T-cell (primary cell): ENCODE results near the gene CELF4. TPM values are rescaled to one million over a fixed set of nuclear protein-coding genes. Genes with fewer than 3 reads are reported as not detected.

Experiments used
- ATAC-seq, 4 experiments: fragments of 200-7000 bp in 3 of 4; fragments of 150-1000 bp in 1 of 4; cut with Tn5 transposase; replicated peaks in 1 of 4; 1 replicate in 3 of 4; 2 replicates in 1 of 4; pipeline ENCODE4 v1.10.0; 2021; ENCODE audit warnings: moderate library complexity in 3 of 4, mild to moderate bottlenecking in 2 of 4, moderate number of reproducible peaks in 1 of 4
- CTCF ChIA-PET, 2 donors: fragments of 300-600 bp; sonication (Branson Sonifier 250); formaldehyde crosslinking; loops; one replicate each; lab custom pipeline; 2022; ENCODE audit warnings: antibody characterized with exemption in 2 of 2; lab: Charles Lee
- POLR2A ChIA-PET, 2 donors: fragments of 300-600 bp; sonication (Branson Sonifier 250); formaldehyde crosslinking; loops; one replicate each; lab custom pipeline; 2022; ENCODE audit warnings: antibody characterized with exemption in 2 of 2; lab: Charles Lee
- DNase-seq, 35 experiments: peaks; one replicate each; pipeline versions ENCODE4 v3.0.0 to v3.0.0-alpha.2; 2013 to 2023
- H3K27ac ChIP-seq: one replicate; pipeline ENCODE4 v1.5.1; 2013; ENCODE audit warnings: low read length
- H3K27me3 ChIP-seq, 2 experiments: replicated peaks in 1 of 2; 1 replicate in 1 of 2; 2 replicates in 1 of 2; pipeline versions ENCODE4 v1.6.1 to v1.7.0; 2013; ENCODE audit warnings: low read length in 1 of 2, mixed read lengths in 1 of 2; ENCODE audit not compliant: control insufficient read depth in 2 of 2, insufficient read depth in 2 of 2; ENCODE audit errors: extremely low read depth in 1 of 2
- H3K36me3 ChIP-seq, 2 donors: 1 replicate in 1 of 2; 2 replicates in 1 of 2; pipeline versions ENCODE4 v1.6.1 to v1.7.0; 2013; ENCODE audit warnings: low read length in 1 of 2; ENCODE audit not compliant: control insufficient read depth in 2 of 2, insufficient read depth in 1 of 2; ENCODE audit errors: extremely low read depth in 1 of 2
- H3K4me1 ChIP-seq, 2 experiments: 1 replicate in 1 of 2; 2 replicates in 1 of 2; pipeline versions ENCODE4 v1.6.1 to v1.7.0; 2013; ENCODE audit warnings: low read length in 2 of 2, mixed read lengths in 1 of 2; ENCODE audit not compliant: insufficient read depth in 2 of 2, control insufficient read depth in 1 of 2; ENCODE audit errors: extremely low read depth in 1 of 2
- H3K4me3 ChIP-seq, 2 donors: 1 replicate in 1 of 2; 2 replicates in 1 of 2; pipeline versions ENCODE4 v1.5.1 to v1.7.0; 2013; ENCODE audit warnings: mild to moderate bottlenecking in 2 of 2, low read length in 1 of 2, moderate library complexity in 1 of 2; ENCODE audit not compliant: control insufficient read depth in 1 of 2; ENCODE audit errors: extremely low read depth in 1 of 2
- H3K9me3 ChIP-seq: 2 replicates; pipeline ENCODE4 v1.7.0; 2013
- H3K27ac Mint-ChIP-seq, 2 donors: one replicate each; pipeline ENCODE4 v1.8.0; 2020 to 2021; ENCODE audit warnings: mild to moderate bottlenecking in 2 of 2, mixed read lengths in 2 of 2
- H3K27me3 Mint-ChIP-seq, 2 donors: one replicate each; pipeline ENCODE4 v1.8.0; 2021 to 2022; ENCODE audit warnings: mixed read lengths in 2 of 2
- H3K36me3 Mint-ChIP-seq: one replicate; pipeline ENCODE4 v1.8.0; 2021; ENCODE audit warnings: mixed read lengths
- H3K4me1 Mint-ChIP-seq, 3 donors: one replicate each; pipeline ENCODE4 v1.8.0; 2020 to 2022; ENCODE audit warnings: mixed read lengths in 3 of 3, mild to moderate bottlenecking in 1 of 3
- H3K4me3 Mint-ChIP-seq, 3 donors: one replicate each; pipeline ENCODE4 v1.8.0; 2020 to 2022; ENCODE audit warnings: mild to moderate bottlenecking in 3 of 3, mixed read lengths in 3 of 3, moderate library complexity in 3 of 3
- H3K9me3 Mint-ChIP-seq, 3 donors: one replicate each; pipeline ENCODE4 v1.8.0; 2020 to 2022; ENCODE audit warnings: mixed read lengths in 3 of 3
- WGBS: methylation state at CpG from one replicate; pipeline ENCODE4 v1.1.5; 2013; ENCODE audit warnings: missing lambda C conversion rate; ENCODE audit not compliant: insufficient coverage; 5-methylcytosine and 5-hydroxymethylcytosine counted together
- total RNA-seq, 35 experiments: library from RNA in 6 of 35; stranded (reverse) in 6 of 35; fragments of 120-200 nt in 1 of 35; gene quantifications; one replicate each; pipeline versions ENCODE4 v1.2.1 to v1.2.4 and lab custom pipeline; 2013 to 2026

The CELF4 gene
- total RNA-seq, 5 donors from 2014 or later (not counting 1 experiment from before 2014, with no cell fraction given), result not detected

DNA sequence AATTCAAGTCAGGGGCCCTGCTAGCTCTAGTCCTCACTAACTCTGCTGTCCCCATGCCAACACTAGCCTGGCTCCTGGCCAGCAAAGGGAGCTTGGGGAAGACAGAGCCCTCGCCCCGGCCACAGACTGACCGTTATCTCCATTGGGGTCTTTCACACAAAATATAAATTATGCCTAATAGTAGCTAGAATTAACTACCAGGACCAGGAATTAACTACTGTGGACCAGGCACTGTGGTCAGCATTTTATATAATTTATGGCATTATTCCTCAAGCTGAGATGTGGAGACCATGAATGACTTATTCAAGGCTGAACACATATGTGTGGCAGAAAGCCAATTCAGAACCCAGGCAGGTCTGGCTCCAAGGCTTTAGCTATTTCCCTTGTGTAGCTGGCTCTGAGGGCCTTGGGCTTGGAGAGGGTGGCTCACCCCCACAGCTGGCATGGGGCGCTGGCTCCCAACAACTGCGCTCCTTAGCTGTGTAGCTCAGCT, 49.2 kb downstream of the CELF4 start:
- H3K4me1 ChIP-seq, result no peaks in the 10 kb centered on the region
- DNase-seq (no peak), ATAC-seq (no peak)
- H3K4me1 Mint-ChIP-seq, result no peaks in the 10 kb centered on the region
- H3K36me3 ChIP-seq, result no peaks in the 10 kb centered on the region
- peaks cover 4 to 8% of the 10 kb centered on the region in 2 donors for H3K27me3 Mint-ChIP-seq
- H3K27me3 ChIP-seq, result peaks cover 0 to 26% of the 10 kb centered on the region in 2 experiments
- no peaks in the 10 kb centered on the region for H3K9me3 ChIP-seq
- 100% methylated on average over 2 of the region's 5 CpGs for WGBS
- peaks cover 0 to 9% (median 3%) of the 10 kb centered on the region in 3 donors for H3K9me3 Mint-ChIP-seq
- ChIA-PET CTCF (no interaction called here), POLR2A (no interaction called here)
- H3K27ac Mint-ChIP-seq, result no peak overlapping the region
- no peak overlapping the region for H3K4me3 Mint-ChIP-seq
- no peaks in the 10 kb centered on the region for H3K36me3 Mint-ChIP-seq
- H3K27ac ChIP-seq, result no peak overlapping the region
- H3K4me3 ChIP-seq, result no peak overlapping the region

DNA sequence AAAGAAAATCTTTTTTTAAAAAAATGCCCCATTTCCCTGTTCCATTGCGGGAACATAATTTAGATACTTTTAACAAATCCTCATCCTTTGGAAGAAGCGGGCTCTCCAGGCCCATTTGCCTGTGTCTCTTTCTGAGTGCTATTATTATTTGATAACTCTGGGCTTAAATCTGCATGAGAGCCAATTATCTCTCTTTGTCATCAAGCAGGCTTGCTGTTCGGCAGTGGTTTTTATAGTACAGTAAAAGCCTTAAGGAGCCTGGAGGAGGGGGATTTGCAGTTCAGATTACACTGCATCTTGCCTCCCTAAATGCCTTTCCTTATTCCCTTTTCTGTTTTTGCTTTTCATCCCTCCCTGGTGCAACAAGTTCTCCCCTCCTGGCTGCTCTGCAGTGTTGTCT, 50.6 kb downstream of the CELF4 start:
- no CpG with 5 or more reads among the region's 3 CpGs for WGBS
- Mint-ChIP-seq H3K27me3 (peaks cover 4 to 8% of the 10 kb centered on the region in 2 donors), H3K27ac (no peak overlapping the region), H3K4me3 (no peak overlapping the region), H3K36me3 (no peaks in the 10 kb centered on the region), H3K4me1 (no peaks in the 10 kb centered on the region), H3K9me3 (peaks cover 2 to 14% (median 5%) of the 10 kb centered on the region in 3 donors)
- no peak for DNase-seq
- Histone ChIP-seq H3K9me3 (no peaks in the 10 kb centered on the region), H3K27ac (no peak overlapping the region), H3K36me3 (no peaks in the 10 kb centered on the region), H3K4me3 (no peak overlapping the region), H3K4me1 (no peaks in the 10 kb centered on the region), H3K27me3 (peaks cover 0 to 29% of the 10 kb centered on the region in 2 experiments)
- POLR2A ChIA-PET, result no interaction called here
- no peak for ATAC-seq
- CTCF ChIA-PET, result no interaction called here

DNA sequence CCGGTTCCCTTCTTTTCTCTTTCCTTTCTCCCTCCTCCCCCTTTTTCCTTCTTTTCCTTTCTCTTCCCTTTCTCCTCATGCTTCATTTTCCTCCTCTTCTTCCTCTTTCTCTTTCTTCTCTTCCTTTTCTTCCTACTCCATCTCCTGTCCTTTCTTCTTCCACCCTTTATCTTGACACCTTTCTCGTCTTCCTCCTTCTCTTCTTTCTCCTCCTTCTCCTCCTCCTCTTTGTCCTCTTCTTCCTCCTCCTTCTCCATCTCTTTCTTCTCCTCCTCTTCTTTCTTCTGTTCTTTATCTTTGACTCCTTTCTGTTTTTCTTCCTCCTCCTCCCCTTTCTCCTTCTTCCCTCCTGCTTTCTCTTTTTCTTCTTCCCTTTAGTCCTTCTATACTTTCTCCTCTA, 53.2 kb downstream of the CELF4 start:
- Mint-ChIP-seq H3K27me3 (peaks cover under 1 to 8% of the 10 kb centered on the region in 2 donors), H3K4me1 (no peaks in the 10 kb centered on the region), H3K36me3 (no peaks in the 10 kb centered on the region), H3K4me3 (no peak overlapping the region), H3K9me3 (peaks cover 7 to 19% (median 10%) of the 10 kb centered on the region in 3 donors), H3K27ac (no peak overlapping the region)
- ChIA-PET POLR2A (no interaction called here), CTCF (no interaction called here)
- whole genome bisulfite sequencing, result 68% methylated on average over 2 of the region's 2 CpGs
- DNase-seq, result no peak
- Histone ChIP-seq H3K36me3 (no peaks in the 10 kb centered on the region), H3K4me1 (no peaks in the 10 kb centered on the region), H3K27ac (no peak overlapping the region), H3K9me3 (no peaks in the 10 kb centered on the region), H3K27me3 (peaks cover 0 to 31% of the 10 kb centered on the region in 2 experiments), H3K4me3 (no peak overlapping the region)
- no peak for ATAC-seq

DNA sequence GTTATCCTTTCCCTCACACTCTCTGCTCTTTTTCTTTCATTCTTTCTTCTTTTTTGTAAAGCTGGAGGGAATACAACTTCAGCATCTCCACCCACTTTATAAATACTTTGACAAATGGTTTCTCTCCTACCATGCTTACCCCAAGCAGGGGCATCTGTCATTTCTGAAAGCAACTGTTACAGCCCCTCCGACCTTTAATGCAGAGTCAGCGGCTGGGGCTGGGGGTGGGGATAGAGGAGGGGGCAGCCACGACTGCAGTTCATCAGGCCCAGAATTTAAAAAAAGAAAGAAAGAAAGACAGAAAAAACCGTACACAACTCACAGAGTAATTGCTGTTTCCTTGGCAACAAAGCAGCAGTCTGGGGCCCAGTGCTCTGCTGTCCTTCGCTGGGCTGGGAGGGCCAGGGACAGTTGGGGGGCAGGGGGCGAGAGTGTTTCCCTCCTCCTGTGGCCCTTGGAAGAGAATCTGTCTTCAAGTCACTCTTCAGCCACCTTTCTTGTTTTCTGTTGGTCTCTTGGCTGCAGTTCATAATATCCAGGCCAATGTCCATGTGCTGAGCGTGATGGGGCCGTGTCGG, 53.8 kb downstream of the CELF4 start:
- ChIA-PET CTCF (interaction anchor here in 1 of 2 donors (0.6 kb wide), 1 partner anchor 16 kb away, joined by 3 read pairs; no protein-coding TSS in a partner anchor), POLR2A (no interaction called here)
- no peak overlapping the region for H3K27ac Mint-ChIP-seq
- H3K36me3 ChIP-seq, result no peaks in the 10 kb centered on the region
- no peaks in the 10 kb centered on the region for H3K4me1 ChIP-seq
- 65% methylated on average over 7 of the region's 9 CpGs for WGBS
- peaks cover 7 to 19% (median 10%) of the 10 kb centered on the region in 3 donors for H3K9me3 Mint-ChIP-seq
- no peak overlapping the region for H3K4me3 Mint-ChIP-seq
- ATAC-seq (no peak), DNase-seq (no peak)
- no peak overlapping the region for H3K4me3 ChIP-seq
- H3K27me3 ChIP-seq, result peaks cover 0 to 26% of the 10 kb centered on the region in 2 experiments
- no peaks in the 10 kb centered on the region for H3K9me3 ChIP-seq
- H3K27ac ChIP-seq, result no peak overlapping the region
- no peaks in the 10 kb centered on the region for H3K4me1 Mint-ChIP-seq
- peaks cover 0 to 8% of the 10 kb centered on the region in 2 donors for H3K27me3 Mint-ChIP-seq
- H3K36me3 Mint-ChIP-seq, result no peaks in the 10 kb centered on the region

DNA sequence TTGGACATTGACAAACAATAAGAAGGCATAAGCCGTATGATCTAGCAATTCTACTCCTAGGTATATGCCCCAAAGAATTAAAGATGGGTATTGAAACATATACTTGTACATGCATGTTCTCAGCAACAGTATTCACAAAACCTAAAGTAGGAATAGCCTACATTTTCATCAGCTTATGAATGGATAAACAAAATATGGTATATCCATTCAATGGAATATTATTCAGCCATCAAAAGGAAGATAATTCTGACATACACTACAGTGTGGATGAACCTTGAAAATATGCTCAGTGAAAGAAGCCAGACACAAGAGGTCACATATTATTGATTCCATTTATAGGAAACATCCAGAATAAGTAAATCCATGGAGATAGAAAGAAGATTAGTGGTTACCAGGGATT, 56.0 kb downstream of the CELF4 start:
- POLR2A ChIA-PET, result no interaction called here
- H3K27me3 Mint-ChIP-seq, result peaks cover 0 to 6% of the 10 kb centered on the region in 2 donors
- DNase-seq (no peak), ATAC-seq (no peak)
- no CpG with 5 or more reads among the region's 1 CpG for WGBS
- no peaks in the 10 kb centered on the region for H3K4me1 ChIP-seq
- H3K27me3 ChIP-seq, result peaks cover 0 to 15% of the 10 kb centered on the region in 2 experiments
- H3K27ac ChIP-seq, result no peak overlapping the region
- CTCF ChIA-PET, result no interaction called here
- H3K4me1 Mint-ChIP-seq, result no peaks in the 10 kb centered on the region
- H3K4me3 Mint-ChIP-seq, result no peak overlapping the region
- no peaks in the 10 kb centered on the region for H3K9me3 ChIP-seq
- H3K36me3 ChIP-seq, result no peaks in the 10 kb centered on the region
- peaks cover 7 to 19% (median 10%) of the 10 kb centered on the region in 3 donors for H3K9me3 Mint-ChIP-seq
- no peak overlapping the region for H3K4me3 ChIP-seq
- no peak overlapping the region for H3K27ac Mint-ChIP-seq
- H3K36me3 Mint-ChIP-seq, result no peaks in the 10 kb centered on the region

DNA sequence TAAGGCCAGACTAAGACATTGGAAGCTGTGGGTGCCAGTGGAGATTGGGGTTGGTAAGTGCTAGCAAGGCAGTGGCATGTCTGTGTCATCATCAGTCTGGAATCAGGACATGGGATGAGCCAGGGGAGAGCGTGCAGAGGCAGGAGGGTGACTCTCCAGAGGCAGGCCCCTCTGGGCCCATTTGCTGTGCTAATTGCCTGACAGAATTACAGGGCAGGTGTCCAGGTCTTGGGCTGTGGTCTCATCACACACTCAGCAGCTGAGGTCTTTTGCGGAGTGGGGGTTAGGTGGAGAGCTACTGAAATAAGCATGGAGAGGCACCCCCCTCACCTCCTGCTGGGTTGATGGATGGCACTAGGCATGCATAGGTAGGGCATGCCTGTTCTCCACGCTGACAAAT, 57.4 kb downstream of the CELF4 start:
- H3K4me1 ChIP-seq, result no peaks in the 10 kb centered on the region
- Mint-ChIP-seq H3K27me3 (peaks cover 0 to 1% of the 10 kb centered on the region in 2 donors), H3K27ac (no peak overlapping the region), H3K4me1 (no peaks in the 10 kb centered on the region), H3K9me3 (peaks cover 7 to 19% (median 10%) of the 10 kb centered on the region in 3 donors), H3K36me3 (no peaks in the 10 kb centered on the region), H3K4me3 (no peak overlapping the region)
- no peaks in the 10 kb centered on the region for H3K36me3 ChIP-seq
- DNase-seq (no peak), ATAC-seq (no peak)
- H3K9me3 ChIP-seq, result no peaks in the 10 kb centered on the region
- 58% methylated on average over 2 of the region's 3 CpGs for WGBS
- peaks cover 0 to 15% of the 10 kb centered on the region in 2 experiments for H3K27me3 ChIP-seq
- no peak overlapping the region for H3K27ac ChIP-seq
- CTCF ChIA-PET, result no interaction called here
- no peak overlapping the region for H3K4me3 ChIP-seq
- POLR2A ChIA-PET, result no interaction called here
